Thyroid gland (tissue), 4 donors: ENCODE measurements around the gene MS4A3.

Source experiments
- POLR2A ChIP-seq, 2 donors: fragments of 450-650 bp; IDR thresholded peaks; one replicate each; pipeline ENCODE4 v1.6.1; 2017; ENCODE audit warnings: antibody characterized with exemption in 2 of 2, mild to moderate bottlenecking in 2 of 2, moderate library complexity in 1 of 2
- TF ChIP-seq, protein P1 (sequence below), 6 experiments: fragments of 200-600 bp in 3 of 6; fragments of 450-650 bp in 3 of 6; sonication (generic) in 3 of 6; IDR thresholded peaks; one replicate each; pipeline ENCODE4 v1.5.1; 2016 to 2019; ENCODE audit warnings: antibody characterized with exemption in 6 of 6, mild to moderate bottlenecking in 2 of 6, inconsistent platforms in 1 of 6, moderate library complexity in 1 of 6

DNA sequence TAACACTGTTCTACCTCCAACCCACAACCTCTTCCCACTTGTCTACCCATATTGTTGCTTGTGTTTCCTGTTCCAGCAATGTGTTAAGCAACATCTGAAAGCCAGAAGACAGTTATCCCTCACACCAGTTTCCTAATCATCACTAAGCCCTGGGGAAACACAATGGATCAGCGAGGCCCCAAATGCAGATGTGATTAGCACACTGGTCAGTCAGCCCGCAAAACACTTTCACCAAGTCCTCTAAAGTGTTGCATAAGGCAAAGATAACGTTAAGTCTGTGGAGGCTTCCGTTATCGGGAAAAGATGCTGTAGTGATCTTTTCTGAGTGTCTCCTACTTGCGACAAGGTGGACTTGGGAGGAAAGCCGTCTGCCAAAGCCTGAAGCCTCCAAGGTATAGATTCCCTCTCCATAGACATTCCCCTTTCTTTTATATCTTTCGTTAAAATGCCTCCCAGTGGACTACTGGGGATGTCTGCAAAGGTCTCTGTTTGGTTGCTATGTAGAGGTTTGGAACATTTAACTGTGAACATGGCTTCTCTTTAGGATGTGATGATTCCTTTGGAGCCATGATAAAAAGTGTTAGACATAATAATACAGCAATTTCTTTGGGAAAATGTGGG, at the start of gene MS4A3:
- TF ChIP-seq, protein P1, sequence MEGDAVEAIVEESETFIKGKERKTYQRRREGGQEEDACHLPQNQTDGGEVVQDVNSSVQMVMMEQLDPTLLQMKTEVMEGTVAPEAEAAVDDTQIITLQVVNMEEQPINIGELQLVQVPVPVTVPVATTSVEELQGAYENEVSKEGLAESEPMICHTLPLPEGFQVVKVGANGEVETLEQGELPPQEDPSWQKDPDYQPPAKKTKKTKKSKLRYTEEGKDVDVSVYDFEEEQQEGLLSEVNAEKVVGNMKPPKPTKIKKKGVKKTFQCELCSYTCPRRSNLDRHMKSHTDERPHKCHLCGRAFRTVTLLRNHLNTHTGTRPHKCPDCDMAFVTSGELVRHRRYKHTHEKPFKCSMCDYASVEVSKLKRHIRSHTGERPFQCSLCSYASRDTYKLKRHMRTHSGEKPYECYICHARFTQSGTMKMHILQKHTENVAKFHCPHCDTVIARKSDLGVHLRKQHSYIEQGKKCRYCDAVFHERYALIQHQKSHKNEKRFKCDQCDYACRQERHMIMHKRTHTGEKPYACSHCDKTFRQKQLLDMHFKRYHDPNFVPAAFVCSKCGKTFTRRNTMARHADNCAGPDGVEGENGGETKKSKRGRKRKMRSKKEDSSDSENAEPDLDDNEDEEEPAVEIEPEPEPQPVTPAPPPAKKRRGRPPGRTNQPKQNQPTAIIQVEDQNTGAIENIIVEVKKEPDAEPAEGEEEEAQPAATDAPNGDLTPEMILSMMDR (IDR thresholded peaks at IDR 0.05), result no peak
- no peak for TF ChIP-seq POLR2A (IDR thresholded peaks at IDR 0.05)
